Right cardiac atrium (tissue), 5 donors: ENCODE results near the gene KLHDC9. TPM values are rescaled to one million over a fixed set of nuclear protein-coding genes. Genes with fewer than 3 reads are reported as not detected.
"Not testable (repeated sequence)": the region's sequence is repeated elsewhere in the genome, so short reads cannot be mapped to it uniquely, and the experiment has no call there.

Experiments
- ATAC-seq, 2 donors: fragments of 200-7000 bp; cut with Tn5 transposase; one replicate each; pipeline versions ENCODE4 v1.8.0 to v1.9.1; 2020; ENCODE audit warnings: moderate library complexity in 2 of 2, mild to moderate bottlenecking in 1 of 2
- DNase-seq, 3 donors: peaks; one replicate each; pipeline ENCODE4 v3.0.0-alpha.2; 2020
- H3K27ac ChIP-seq: one replicate; pipeline ENCODE4 v1.5.1; 2013; ENCODE audit warnings: mild to moderate bottlenecking, low read length, control low read depth, moderate library complexity
- H3K27me3 ChIP-seq: one replicate; pipeline ENCODE4 v1.6.1; 2013; ENCODE audit not compliant: control insufficient read depth, insufficient read depth
- H3K4me1 ChIP-seq: one replicate; pipeline ENCODE4 v1.6.1; 2013; ENCODE audit warnings: low read length; ENCODE audit not compliant: control insufficient read depth, insufficient read depth
- H3K4me3 ChIP-seq: one replicate; pipeline ENCODE4 v1.5.1; 2013; ENCODE audit warnings: low read length, control low read depth
- H3K9me3 ChIP-seq: one replicate; pipeline ENCODE4 v1.6.1; 2013; ENCODE audit warnings: low read length; ENCODE audit not compliant: control insufficient read depth
- WGBS: extraction: QIAGEN DNeasy Blood & Tissue Kit; methylation state at CpG from one replicate; pipeline ENCODE4 v1.1.7; 2013; 5-methylcytosine and 5-hydroxymethylcytosine counted together
- intact Hi-C, 4 donors: fragments of 100-400 bp; cut with DNase I; formaldehyde crosslinking; loops; one replicate each; pipeline versions ENCODE4 v1.11.0 to v1.14.0; 2022 to 2023
- long read RNA-seq, 4 donors: library from polyadenylated mRNA; unstranded; transcript quantifications; one replicate each; pipeline ENCODE4 v2.0.0, GENCODE V29; 2020 to 2021
- polyA plus RNA-seq: library from polyadenylated mRNA; stranded (reverse); fragments of 200-250 nt; gene quantifications from one replicate; pipeline ENCODE4 v1.2.3, GENCODE V29; 2013
- total RNA-seq, 4 donors: library from RNA; stranded (reverse); fragmentation: NEBNext Ultra II Directional; extraction: Animal tissue kit (Norgen Biotek cat#: 25700); gene quantifications; one replicate each; pipeline ENCODE4 v1.2.1, GENCODE V29; 2021
- donor health status: healthy with polysubstance abuse.
- donor health status: DM: no; HTN: yes; CAD: no.
- donor health status: DM: no; HTN: no; CAD: no.
- donor health status: DM: no; HTN: yes; CAD: no; lungs with severe emphysema.
- donor health status: DM: yes; HTN: yes; CAD: no.

Gene KLHDC9, protein sequence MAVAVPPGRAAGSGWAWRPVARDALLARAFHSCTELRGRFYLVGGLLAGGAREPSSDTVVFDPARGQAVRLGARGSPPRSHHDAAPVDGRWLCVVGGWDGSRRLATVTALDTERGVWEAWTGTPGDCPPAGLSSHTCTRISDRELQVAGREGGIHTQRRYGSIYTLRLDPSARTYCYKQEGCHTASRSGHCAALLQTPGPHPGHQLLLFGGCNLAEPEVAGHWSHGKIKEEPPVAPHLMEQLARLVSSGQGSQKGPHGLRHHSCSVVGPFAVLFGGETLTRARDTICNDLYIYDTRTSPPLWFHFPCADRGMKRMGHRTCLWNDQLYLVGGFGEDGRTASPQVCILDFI
- total RNA-seq (1 to 10 TPM; 3.4 to 5.4 (median 4.4) TPM), polyA plus RNA-seq (5.1 TPM)
- long read RNA-seq, donor 1, partial matches to known transcripts: 0 of 1 reads
- long read RNA-seq, donor 1, other reads (novel, unspliced or antisense): 0 of 1 reads
- long read RNA-seq, donor 2, partial matches to known transcripts: 0 of 4 reads
- long read RNA-seq, donor 2, other reads (novel, unspliced or antisense): 2 of 4 reads
- long read RNA-seq, donor 3, partial matches to known transcripts: 0 of 8 reads
- long read RNA-seq, donor 3, other reads (novel, unspliced or antisense): 2 of 8 reads
- long read RNA-seq, donor 4, partial matches to known transcripts: 0 of 8 reads
- long read RNA-seq, donor 4, other reads (novel, unspliced or antisense): 3 of 8 reads

GRCh38 chr1:161098210-161099068 is at the start of gene KLHDC9:
Gene KLHDC9 (plus strand): TSS chr1:161098361. CDS start chr1:161098536, 175 bp downstream.
- Histone ChIP-seq H3K27ac (no peak within 1 kb of the TSS), H3K4me1 (peaks cover 5% of the 10 kb centered on the region), H3K27me3 (no peaks in the 10 kb centered on the region), H3K9me3 (no peaks in the 10 kb centered on the region), H3K4me3 (peak within 1 kb of the TSS; percentile 38)
- ATAC-seq (peak; percentile 78 to 81), DNase-seq (peak; percentile 73 to 89 (median 88))
- WGBS: 13% methylated on average over 71 of the region's 71 CpGs
- intact Hi-C loops: loop anchor here in 3 of 4 donors (2.0 to 10.0 kb wide), 5 partner anchors 51 to 264 kb away; partner anchors contain the start of gene USF1 (in 1 of the 3)

- no peak for ATAC-seq
- 91% methylated on average over 5 of the region's 5 CpGs for WGBS
- H3K27ac ChIP-seq: no peak overlapping the region
- intact Hi-C loops: loop anchor here in 2 of 4 donors (5.0 to 10.0 kb wide), 3 partner anchors 48 to 86 kb away; partner anchors contain the start of genes DEDD (in 1 of the 2) and KLHDC9 (in 1 of the 2)
- H3K9me3 ChIP-seq: no peaks in the 10 kb centered on the region
- H3K27me3 ChIP-seq: no peaks in the 10 kb centered on the region
- H3K4me3 ChIP-seq: no peak overlapping the region
- H3K4me1 ChIP-seq: peaks cover 3% of the 10 kb centered on the region
- no peak for DNase-seq
Observed at GRCh38 chr1:161048949-161049722, 49.0 kb upstream of the KLHDC9 start.

- DNase-seq: no peak
- Histone ChIP-seq H3K4me1 (peaks cover 2% of the 10 kb centered on the region), H3K27ac (no peak overlapping the region), H3K9me3 (no peaks in the 10 kb centered on the region), H3K27me3 (no peaks in the 10 kb centered on the region), H3K4me3 (no peak overlapping the region)
- 89% methylated on average over 10 of the region's 10 CpGs for WGBS
- ATAC-seq: no peak
- intact Hi-C loops: no loop called here
Observed at GRCh38 chr1:161051219-161051618, 46.9 kb upstream of the KLHDC9 start.

DNA sequence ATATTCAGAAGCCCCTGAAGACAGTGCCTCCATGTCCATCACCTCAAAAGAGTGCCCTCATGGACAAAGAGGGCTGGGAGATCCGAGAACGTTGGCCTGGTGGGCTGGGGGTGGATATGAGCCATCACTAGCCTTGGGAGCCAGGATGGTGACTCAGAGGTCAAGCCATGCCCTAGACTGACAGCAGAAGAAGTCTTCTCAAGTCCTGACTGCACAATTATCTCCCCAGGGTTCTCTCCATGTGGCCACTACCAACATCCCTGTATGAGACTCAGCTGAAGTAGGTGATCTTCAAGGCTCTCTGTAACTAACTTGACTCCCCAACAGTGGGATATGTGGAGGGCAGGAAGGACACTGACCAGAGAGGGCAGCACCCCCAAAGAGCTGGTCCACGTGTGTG is 45.3 kb upstream of the KLHDC9 start:
- ATAC-seq (no peak), DNase-seq (no peak)
- intact Hi-C loops: no loop called here
- no peaks in the 10 kb centered on the region for H3K9me3 ChIP-seq
- 62% methylated on average over 3 of the region's 3 CpGs for WGBS
- H3K4me3 ChIP-seq: no peak overlapping the region
- H3K27me3 ChIP-seq: no peaks in the 10 kb centered on the region
- H3K27ac ChIP-seq: no peak overlapping the region
- no peaks in the 10 kb centered on the region for H3K4me1 ChIP-seq

GRCh38 chr1:161054232-161054631 is 43.9 kb upstream of the KLHDC9 start:
- H3K4me3 ChIP-seq: no peak overlapping the region
- intact Hi-C loops: no loop called here
- H3K27me3 ChIP-seq: no peaks in the 10 kb centered on the region
- H3K4me1 ChIP-seq: no peaks in the 10 kb centered on the region
- no peak for ATAC-seq
- DNase-seq: no peak
- H3K27ac ChIP-seq: no peak overlapping the region
- 84% methylated on average over 4 of the region's 4 CpGs for WGBS
- H3K9me3 ChIP-seq: no peaks in the 10 kb centered on the region

GRCh38 chr1:161054805-161055204 is 43.4 kb upstream of the KLHDC9 start:
- no peaks in the 10 kb centered on the region for H3K27me3 ChIP-seq
- no peaks in the 10 kb centered on the region for H3K9me3 ChIP-seq
- H3K4me3 ChIP-seq: no peak overlapping the region
- WGBS: 75% methylated on average over 7 of the region's 7 CpGs
- no peaks in the 10 kb centered on the region for H3K4me1 ChIP-seq
- intact Hi-C loops: no loop called here
- ATAC-seq: no peak
- no peak overlapping the region for H3K27ac ChIP-seq
- no peak for DNase-seq

GRCh38 chr1:161059293-161059692 is 38.9 kb upstream of the KLHDC9 start:
- DNase-seq (no peak), ATAC-seq (no peak)
- 70% methylated on average over 6 of the region's 6 CpGs for WGBS
- Histone ChIP-seq H3K4me3 (no peak overlapping the region), H3K27me3 (no peaks in the 10 kb centered on the region), H3K9me3 (no peaks in the 10 kb centered on the region), H3K4me1 (no peaks in the 10 kb centered on the region), H3K27ac (no peak overlapping the region)
- intact Hi-C loops: no loop called here

- Histone ChIP-seq H3K4me3 (no peak overlapping the region), H3K9me3 (no peaks in the 10 kb centered on the region), H3K27me3 (no peaks in the 10 kb centered on the region), H3K4me1 (no peaks in the 10 kb centered on the region), H3K27ac (no peak overlapping the region)
- WGBS: 93% methylated on average over 4 of the region's 4 CpGs
- ATAC-seq (no peak), DNase-seq (no peak)
- intact Hi-C loops: no loop called here
Observed at GRCh38 chr1:161061419-161061818, 36.7 kb upstream of the KLHDC9 start.

DNA sequence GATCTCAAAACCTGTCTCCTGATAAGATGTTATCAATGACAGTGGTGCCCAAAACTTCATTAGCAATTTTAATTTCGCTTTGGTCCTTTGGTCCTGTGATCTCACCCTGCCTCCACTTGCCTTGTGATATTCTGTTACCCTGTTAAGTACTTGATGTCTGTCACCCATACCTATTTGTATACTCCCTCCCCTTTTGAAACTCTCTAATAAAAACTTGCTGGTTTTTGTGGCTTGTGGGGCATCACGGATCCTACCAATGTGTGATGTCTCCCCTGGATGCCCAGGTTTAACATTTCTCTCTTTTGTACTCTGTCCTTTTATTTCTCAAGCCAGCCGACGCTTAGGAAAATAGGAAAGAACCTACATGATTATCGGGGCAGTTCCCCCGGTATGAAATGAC is 34.2 kb upstream of the KLHDC9 start:
- ATAC-seq, H3K9me3 ChIP-seq, DNase-seq, H3K4me1 ChIP-seq, H3K27me3 ChIP-seq, H3K4me3 ChIP-seq, intact Hi-C loops, H3K27ac ChIP-seq: not testable (repeated sequence)
- WGBS: 51% methylated on average over 6 of the region's 6 CpGs

- ATAC-seq, intact Hi-C loops, H3K27ac ChIP-seq: not testable (repeated sequence)
Observed at GRCh38 chr1:161065681-161066080, 32.5 kb upstream of the KLHDC9 start.

More at GRCh38 chr1:161065681-161066080, 32.5 kb upstream of the KLHDC9 start:
- 93% methylated on average over 7 of the region's 7 CpGs for WGBS
- not testable (repeated sequence) for H3K4me3 ChIP-seq, DNase-seq, H3K4me1 ChIP-seq, H3K27me3 ChIP-seq, H3K9me3 ChIP-seq
